GM12872 (cell line): Measurements from ENCODE around the gene RNF168.

Source experiments
- TF ChIP-seq, protein P1 (sequence below): IDR thresholded peaks from 3 replicates; pipeline ENCODE4 v1.5.1; 2011; ENCODE audit warnings: low read depth, mild to moderate bottlenecking, low read length, moderate library complexity; ENCODE audit not compliant: insufficient read depth

RNF168 gene

GRCh38 chr3:196504556-196504955 lies 988 bp upstream of the RNF168 start:
- TF ChIP-seq, protein P1, sequence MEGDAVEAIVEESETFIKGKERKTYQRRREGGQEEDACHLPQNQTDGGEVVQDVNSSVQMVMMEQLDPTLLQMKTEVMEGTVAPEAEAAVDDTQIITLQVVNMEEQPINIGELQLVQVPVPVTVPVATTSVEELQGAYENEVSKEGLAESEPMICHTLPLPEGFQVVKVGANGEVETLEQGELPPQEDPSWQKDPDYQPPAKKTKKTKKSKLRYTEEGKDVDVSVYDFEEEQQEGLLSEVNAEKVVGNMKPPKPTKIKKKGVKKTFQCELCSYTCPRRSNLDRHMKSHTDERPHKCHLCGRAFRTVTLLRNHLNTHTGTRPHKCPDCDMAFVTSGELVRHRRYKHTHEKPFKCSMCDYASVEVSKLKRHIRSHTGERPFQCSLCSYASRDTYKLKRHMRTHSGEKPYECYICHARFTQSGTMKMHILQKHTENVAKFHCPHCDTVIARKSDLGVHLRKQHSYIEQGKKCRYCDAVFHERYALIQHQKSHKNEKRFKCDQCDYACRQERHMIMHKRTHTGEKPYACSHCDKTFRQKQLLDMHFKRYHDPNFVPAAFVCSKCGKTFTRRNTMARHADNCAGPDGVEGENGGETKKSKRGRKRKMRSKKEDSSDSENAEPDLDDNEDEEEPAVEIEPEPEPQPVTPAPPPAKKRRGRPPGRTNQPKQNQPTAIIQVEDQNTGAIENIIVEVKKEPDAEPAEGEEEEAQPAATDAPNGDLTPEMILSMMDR = no peak

DNA sequence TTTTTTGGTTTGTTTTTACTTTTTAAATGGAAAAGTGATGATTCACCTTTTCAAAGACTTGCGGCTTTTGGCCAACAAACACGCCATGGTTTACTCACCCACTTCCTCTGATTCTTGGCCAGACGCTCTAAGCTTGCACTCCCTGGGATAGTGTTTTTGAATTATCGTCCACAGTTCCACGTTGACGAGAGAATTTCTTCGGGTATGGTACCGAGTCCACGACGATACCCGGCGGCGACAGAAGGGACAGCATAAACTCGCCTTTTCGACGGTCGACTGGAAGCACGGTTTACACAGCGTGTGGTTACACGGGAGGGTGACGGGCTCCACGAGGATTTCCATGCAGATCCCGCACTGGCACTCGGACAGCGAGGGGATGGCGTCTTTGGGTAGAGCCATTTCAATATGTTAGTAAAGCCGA lies 783 bp downstream of the RNF168 start:
- TF ChIP-seq, protein P1 = no peak

- TF ChIP-seq, protein P1 = no peak
Measured at GRCh38 chr3:196501316-196502044, 2.1 kb downstream of the RNF168 start.

DNA sequence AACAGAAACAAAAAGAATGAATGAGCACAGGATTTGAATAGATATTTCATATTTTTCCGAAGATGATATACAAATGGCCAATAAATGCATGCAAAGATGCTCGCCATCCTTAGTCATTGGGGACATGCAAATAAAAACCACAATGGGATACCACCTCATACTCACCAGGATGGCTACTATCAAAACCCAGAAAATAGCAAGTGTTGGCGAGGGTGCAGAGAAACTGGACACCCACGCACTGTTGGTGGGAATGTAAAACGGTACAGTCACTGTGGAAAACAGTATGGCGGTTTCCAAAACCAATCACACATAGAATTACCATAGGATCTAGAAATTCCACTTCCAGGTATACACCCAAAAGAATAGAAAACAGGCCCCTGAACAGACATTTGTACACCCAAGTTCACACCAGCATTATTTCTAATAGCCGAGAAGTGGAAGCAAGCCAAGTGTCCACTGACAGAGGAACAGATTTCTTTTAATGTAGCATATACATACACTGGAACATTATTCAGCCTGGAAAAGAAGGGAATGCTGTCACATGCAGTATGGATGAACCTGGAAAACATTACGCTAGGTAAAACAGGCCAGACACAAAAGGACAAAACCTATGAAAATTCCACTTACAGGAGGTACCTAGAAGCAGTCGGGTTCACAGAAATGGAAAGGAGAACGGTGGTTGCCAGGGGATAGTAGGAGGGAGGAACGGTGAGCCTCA lies 3.6 kb downstream of the RNF168 start:
- TF ChIP-seq, protein P1 = no peak

DNA sequence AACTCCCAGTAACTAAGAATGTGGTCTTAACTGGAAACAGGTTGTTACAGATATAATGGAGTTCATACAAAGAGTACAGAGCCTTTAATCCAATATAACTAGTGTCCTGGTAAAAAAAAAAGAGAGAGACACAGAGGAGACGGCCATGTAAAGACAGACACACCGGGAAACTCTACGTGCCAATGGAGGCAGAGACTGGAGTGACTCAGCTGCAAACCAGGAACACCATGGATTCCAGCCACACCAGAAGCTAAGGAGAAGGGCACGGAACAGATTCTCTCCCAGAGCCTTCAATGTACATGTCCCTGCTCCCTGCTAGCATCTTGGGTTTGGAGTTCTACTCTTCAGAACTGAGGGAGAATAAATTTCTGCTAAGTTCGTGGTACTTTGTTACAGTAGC lies 4.5 kb downstream of the RNF168 start:
- TF ChIP-seq, protein P1 = no peak

- TF ChIP-seq, protein P1 = no peak
Measured at GRCh38 chr3:196498297-196498696, 5.3 kb downstream of the RNF168 start.

DNA sequence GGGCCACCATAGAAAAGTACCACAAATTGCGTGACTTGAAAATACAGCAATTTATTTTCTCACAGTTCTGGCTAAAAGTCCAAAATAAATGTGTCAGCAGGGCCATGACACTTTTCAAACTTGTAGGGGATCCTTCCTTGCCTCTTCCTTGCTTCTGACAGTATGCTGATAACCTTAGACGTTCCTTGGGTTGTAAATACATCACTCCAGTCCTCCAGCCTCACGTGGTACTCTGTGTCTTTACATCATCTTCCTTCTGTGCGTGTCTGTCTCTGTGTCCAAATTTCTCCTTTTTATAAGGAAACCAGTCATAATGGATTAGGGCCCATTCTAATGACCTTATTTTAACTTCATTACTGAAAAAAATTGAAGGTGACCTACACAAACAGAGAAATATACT lies 7.4 kb downstream of the RNF168 start:
- TF ChIP-seq, protein P1 = no peak
